Activated naive CD4-positive, alpha-beta T cell treated with anti-CD3 and anti-CD28 coated beads for 36 hours (primary cell): Measurements from ENCODE around the gene ATG9A. TPM values are rescaled to one million over a fixed set of nuclear protein-coding genes. Genes with fewer than 3 reads are reported as not detected.

ENCODE experiments used
- CTCF ChIA-PET: fragments of 350-600 bp; sonication (Branson Sonifier 250); formaldehyde crosslinking; loops from one replicate; lab custom pipeline; 2021; ENCODE audit warnings: antibody characterized with exemption; lab: Charles Lee
- DNase-seq: peaks from one replicate; pipeline ENCODE4 v3.0.0-alpha.2; 2020
- H3K27ac Mint-ChIP-seq: one replicate; pipeline ENCODE4 v1.8.0; 2021; ENCODE audit warnings: mild to moderate bottlenecking, mixed read lengths
- H3K27me3 Mint-ChIP-seq: one replicate; pipeline ENCODE4 v1.8.0; 2021; ENCODE audit warnings: low read depth, mixed read lengths
- H3K36me3 Mint-ChIP-seq: one replicate; pipeline ENCODE4 v1.8.0; 2021; ENCODE audit warnings: low read depth, mixed read lengths
- H3K4me1 Mint-ChIP-seq: one replicate; pipeline ENCODE4 v1.8.0; 2021; ENCODE audit warnings: low read depth, mixed read lengths
- H3K4me3 Mint-ChIP-seq: one replicate; pipeline ENCODE4 v1.8.0; 2021; ENCODE audit warnings: mild to moderate bottlenecking, moderate library complexity, mixed read lengths
- H3K9me3 Mint-ChIP-seq: one replicate; pipeline ENCODE4 v1.8.0; 2021; ENCODE audit warnings: mixed read lengths
- intact Hi-C: fragments of 100-400 bp; cut with micrococcal nuclease; formaldehyde crosslinking; loops from one replicate; pipeline ENCODE4 v1.15.1; 2023
- total RNA-seq, 2 experiments: library from RNA; stranded (reverse); gene quantifications; one replicate each; pipeline ENCODE4 v1.2.3, GENCODE V29; 2021

Gene ATG9A
- total RNA-seq, 2 experiments from 2014 or later = 26.0 to 27.7 TPM

- DNase-seq = no peak
- CTCF ChIA-PET = interaction anchor here (0.7 to 6.1 kb wide), 7 partner anchors 14 to 76 kb away, joined by 3 to 76 read pairs (median 3); partner anchors contain the start of gene DNAJB2
- peak overlapping the region; percentile 95 for H3K27ac Mint-ChIP-seq
- H3K4me3 Mint-ChIP-seq = peak overlapping the region; percentile 70
- H3K9me3 Mint-ChIP-seq = no peaks in the 10 kb centered on the region
- H3K4me1 Mint-ChIP-seq = peaks cover 72% of the 10 kb centered on the region
- intact Hi-C loops = loop anchor here (2.0 to 10.0 kb wide), 4 partner anchors 355 to 967 kb away; partner anchors contain the start of genes CTDSP1 and WNT10A
- H3K36me3 Mint-ChIP-seq = peaks cover 45% of the 10 kb centered on the region
- H3K27me3 Mint-ChIP-seq = no peaks in the 10 kb centered on the region
Observed at GRCh38 chr2:219251656-219252055, 22.2 kb upstream of the ATG9A start.

- H3K4me1 Mint-ChIP-seq = peaks cover 71% of the 10 kb centered on the region
- peak overlapping the region; percentile 39 for H3K4me3 Mint-ChIP-seq
- no peak for DNase-seq
- CTCF ChIA-PET = interaction anchor here (0.8 to 3.4 kb wide), 7 partner anchors 27 to 91 kb away, joined by 3 to 25 read pairs (median 6); partner anchors contain the start of genes CNPPD1 and DNAJB2
- no peaks in the 10 kb centered on the region for H3K27me3 Mint-ChIP-seq
- H3K27ac Mint-ChIP-seq = peak overlapping the region; percentile 99
- intact Hi-C loops = loop anchor here (5.0 to 10.0 kb wide), 3 partner anchors 368 to 965 kb away; partner anchors contain the start of genes CTDSP1 and WNT10A
- no peaks in the 10 kb centered on the region for H3K9me3 Mint-ChIP-seq
- H3K36me3 Mint-ChIP-seq = peaks cover 45% of the 10 kb centered on the region
Observed at GRCh38 chr2:219250049-219250781, 20.8 kb upstream of the ATG9A start.

GRCh38 chr2:219249203-219249980 lies 20.0 kb upstream of the ATG9A start:
- peaks cover 45% of the 10 kb centered on the region for H3K36me3 Mint-ChIP-seq
- H3K27ac Mint-ChIP-seq = peak overlapping the region; percentile 99
- peak; percentile 66 for DNase-seq
- H3K4me1 Mint-ChIP-seq = peaks cover 72% of the 10 kb centered on the region
- H3K4me3 Mint-ChIP-seq = peak overlapping the region; percentile 39
- no peaks in the 10 kb centered on the region for H3K27me3 Mint-ChIP-seq
- intact Hi-C loops = loop anchor here (5.0 kb wide), 2 partner anchors 293 to 577 kb away; partner anchors contain the start of genes CHPF, RNF25, STK36 and TMEM198
- CTCF ChIA-PET = interaction anchor here (0.8 to 3.4 kb wide), 10 partner anchors 20 to 90 kb away, joined by 3 to 25 read pairs (median 6); partner anchors contain the start of genes ANKZF1, ATG9A, CNPPD1 and DNAJB2
- H3K9me3 Mint-ChIP-seq = no peaks in the 10 kb centered on the region

DNA sequence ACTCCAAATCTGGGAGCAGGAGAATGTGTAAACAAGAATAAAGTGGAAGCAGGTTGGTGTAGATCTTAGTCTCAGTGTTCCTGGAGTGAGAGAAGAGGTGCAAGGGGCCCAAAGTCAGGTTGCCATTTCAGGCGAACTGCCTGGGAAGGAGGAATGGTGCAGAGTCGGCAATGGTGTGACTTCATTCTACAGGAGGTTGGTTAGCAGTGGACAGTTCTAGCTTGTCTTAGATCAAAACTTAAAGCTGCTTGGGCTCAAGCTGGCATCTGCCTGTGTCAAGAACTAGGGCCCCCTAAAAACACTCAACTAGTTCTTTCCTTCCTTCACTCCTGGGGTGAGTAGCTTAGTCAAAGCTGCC lies 19.4 kb upstream of the ATG9A start:
- Mint-ChIP-seq H3K27me3 (no peaks in the 10 kb centered on the region), H3K4me3 (peak overlapping the region; percentile 39), H3K27ac (peak overlapping the region; percentile 99), H3K4me1 (peaks cover 75% of the 10 kb centered on the region), H3K36me3 (peaks cover 45% of the 10 kb centered on the region), H3K9me3 (no peaks in the 10 kb centered on the region)
- CTCF ChIA-PET = interaction anchor here (1.3 to 3.4 kb wide), 8 partner anchors 19 to 90 kb away, joined by 4 to 25 read pairs (median 6); partner anchors contain the start of genes ANKZF1, ATG9A, CNPPD1 and DNAJB2
- DNase-seq = no peak
- intact Hi-C loops = loop anchor here (5.0 kb wide), 2 partner anchors 293 to 577 kb away; partner anchors contain the start of genes CHPF, RNF25, STK36 and TMEM198

- Mint-ChIP-seq H3K4me1 (peaks cover 81% of the 10 kb centered on the region), H3K9me3 (no peaks in the 10 kb centered on the region), H3K27me3 (no peaks in the 10 kb centered on the region), H3K27ac (peak overlapping the region; percentile 99), H3K4me3 (peak overlapping the region; percentile 63), H3K36me3 (peaks cover 42% of the 10 kb centered on the region)
- peak; percentile 74 for DNase-seq
- CTCF ChIA-PET = interaction anchor here (0.8 to 3.4 kb wide), 7 partner anchors 19 to 51 kb away, joined by 4 to 25 read pairs (median 5); partner anchors contain the start of genes ABCB6, ANKZF1, ATG9A and DNAJB2
- intact Hi-C loops = loop anchor here (5.0 kb wide), 2 partner anchors 294 to 576 kb away; partner anchors contain the start of genes CHPF, RNF25, STK36 and TMEM198
Observed at GRCh38 chr2:219247678-219248642, 18.5 kb upstream of the ATG9A start.

GRCh38 chr2:219246559-219246958 lies 17.1 kb upstream of the ATG9A start:
- no peak for DNase-seq
- H3K27me3 Mint-ChIP-seq = no peaks in the 10 kb centered on the region
- intact Hi-C loops = loop anchor here (5.0 kb wide), 2 partner anchors 296 to 574 kb away; partner anchors contain the start of genes CHPF, RNF25, STK36 and TMEM198
- H3K36me3 Mint-ChIP-seq = peaks cover 36% of the 10 kb centered on the region
- CTCF ChIA-PET = interaction anchor here (0.8 to 2.7 kb wide), 5 partner anchors 8 to 75 kb away, joined by 3 to 17 read pairs (median 8); partner anchors contain the start of gene TUBA4A
- peak overlapping the region; percentile 99 for H3K27ac Mint-ChIP-seq
- H3K4me3 Mint-ChIP-seq = peak overlapping the region; percentile 63
- no peaks in the 10 kb centered on the region for H3K9me3 Mint-ChIP-seq
- H3K4me1 Mint-ChIP-seq = peaks cover 69% of the 10 kb centered on the region

GRCh38 chr2:219245899-219246230 lies 16.4 kb upstream of the ATG9A start:
- intact Hi-C loops = loop anchor here (1.0 to 5.0 kb wide), 6 partner anchors 7 to 574 kb away; partner anchors contain the start of genes ANKZF1, ATG9A, CHPF and DNAJB2
- Mint-ChIP-seq H3K9me3 (no peaks in the 10 kb centered on the region), H3K27ac (peak overlapping the region; percentile 99), H3K4me1 (peaks cover 62% of the 10 kb centered on the region), H3K4me3 (peak overlapping the region; percentile 98), H3K27me3 (no peaks in the 10 kb centered on the region), H3K36me3 (peaks cover 29% of the 10 kb centered on the region)
- CTCF ChIA-PET = interaction anchor here (0.8 to 2.7 kb wide), 8 partner anchors 9 to 74 kb away, joined by 3 to 17 read pairs (median 8); partner anchors contain the start of genes ANKZF1, ATG9A, CNPPD1 and TUBA4A
- peak; percentile 58 for DNase-seq

DNA sequence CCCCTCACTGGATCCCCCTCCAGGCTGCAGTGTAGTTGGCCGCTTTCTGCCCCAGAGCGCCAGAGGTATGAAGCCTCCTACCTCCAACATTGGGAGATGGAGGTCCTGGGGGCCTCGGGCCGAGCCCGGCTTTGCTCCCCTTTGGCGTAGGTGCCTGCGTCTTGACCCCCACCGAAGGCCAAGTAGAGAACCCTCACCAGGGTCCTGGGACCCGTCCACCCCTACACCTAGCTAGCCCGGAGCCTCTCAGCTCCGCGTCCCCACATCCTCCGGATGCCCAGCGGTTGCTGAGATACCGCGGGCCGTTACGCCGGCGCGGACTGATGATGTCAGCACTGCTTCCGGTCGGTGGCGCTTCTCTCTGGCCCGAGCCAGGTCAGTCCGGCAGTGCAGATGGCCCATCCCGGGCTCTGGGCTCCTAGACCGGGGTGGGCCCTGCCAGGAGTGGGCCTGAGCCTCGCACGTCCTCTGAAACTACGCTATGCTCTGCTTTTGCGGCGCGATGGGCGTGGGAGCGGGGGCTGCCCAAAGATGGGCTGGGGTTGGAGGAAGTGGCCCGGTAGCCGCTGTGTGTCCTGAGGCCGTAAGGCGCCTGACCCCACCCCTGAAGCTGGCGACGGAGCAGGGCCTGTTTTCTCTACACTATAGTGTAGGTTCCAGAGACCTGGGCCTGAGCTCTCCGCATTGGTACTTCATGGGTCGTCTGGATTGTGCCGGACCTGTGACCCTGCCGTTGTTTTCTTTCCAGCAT lies 15.9 kb upstream of the ATG9A start, which contains the start of the genes GLB1L and STK16:
Gene GLB1L, minus strand, starts transcription at position 297 of the 751 bp plus-strand sequence. CDS start 1,871 bp downstream, outside the sequence.
Gene STK16, plus strand, starts transcription at position 332 of the 751 bp plus-strand sequence. CDS start 521 bp downstream, outside the sequence.
- H3K36me3 Mint-ChIP-seq = peaks cover 24% of the 10 kb centered on the region
- H3K9me3 Mint-ChIP-seq = no peaks in the 10 kb centered on the region
- CTCF ChIA-PET = interaction anchor here (0.7 to 2.7 kb wide), 9 partner anchors 10 to 73 kb away, joined by 3 to 17 read pairs (median 8); partner anchors contain the start of genes ANKZF1, ATG9A, CNPPD1 and TUBA4A
- peak; percentile 92 for DNase-seq
- peaks cover 57% of the 10 kb centered on the region for H3K4me1 Mint-ChIP-seq
- peak within 1 kb of the TSS; percentile 99 for H3K27ac Mint-ChIP-seq
- peak within 1 kb of the TSS; percentile 98 for H3K4me3 Mint-ChIP-seq
- intact Hi-C loops = loop anchor here (1.0 to 5.0 kb wide), 6 partner anchors 8 to 573 kb away; partner anchors contain the start of genes ANKZF1, ATG9A, CHPF and DNAJB2
- H3K27me3 Mint-ChIP-seq = no peaks in the 10 kb centered on the region

DNA sequence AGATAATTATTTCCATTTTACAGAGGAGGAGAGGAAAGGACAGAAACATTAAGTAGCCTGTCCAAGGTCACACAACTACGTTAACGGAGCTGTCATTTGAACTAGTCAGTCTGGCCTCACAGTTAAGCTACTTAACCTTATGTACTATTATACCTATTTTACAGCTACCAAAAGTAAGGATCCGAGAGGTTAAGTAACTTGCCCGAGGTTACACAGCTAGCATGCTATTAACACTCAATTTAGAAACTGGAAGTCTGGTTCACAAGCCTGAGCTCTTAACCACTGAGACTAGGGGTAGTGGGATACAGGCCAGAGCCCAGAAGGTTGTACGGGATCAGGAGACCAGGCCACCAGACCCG lies 15.3 kb upstream of the ATG9A start:
- Mint-ChIP-seq H3K4me1 (peaks cover 51% of the 10 kb centered on the region), H3K36me3 (peaks cover 20% of the 10 kb centered on the region), H3K4me3 (peak overlapping the region; percentile 98), H3K27me3 (no peaks in the 10 kb centered on the region), H3K9me3 (no peaks in the 10 kb centered on the region), H3K27ac (peak overlapping the region; percentile 99)
- CTCF ChIA-PET = interaction anchor here (0.5 to 2.7 kb wide), 10 partner anchors 10 to 73 kb away, joined by 3 to 17 read pairs (median 7); partner anchors contain the start of genes ANKZF1, ATG9A, CNPPD1 and TUBA4A
- DNase-seq = no peak
- intact Hi-C loops = loop anchor here (1.0 to 5.0 kb wide), 6 partner anchors 9 to 572 kb away; partner anchors contain the start of genes ANKZF1, ATG9A, CHPF and DNAJB2

DNA sequence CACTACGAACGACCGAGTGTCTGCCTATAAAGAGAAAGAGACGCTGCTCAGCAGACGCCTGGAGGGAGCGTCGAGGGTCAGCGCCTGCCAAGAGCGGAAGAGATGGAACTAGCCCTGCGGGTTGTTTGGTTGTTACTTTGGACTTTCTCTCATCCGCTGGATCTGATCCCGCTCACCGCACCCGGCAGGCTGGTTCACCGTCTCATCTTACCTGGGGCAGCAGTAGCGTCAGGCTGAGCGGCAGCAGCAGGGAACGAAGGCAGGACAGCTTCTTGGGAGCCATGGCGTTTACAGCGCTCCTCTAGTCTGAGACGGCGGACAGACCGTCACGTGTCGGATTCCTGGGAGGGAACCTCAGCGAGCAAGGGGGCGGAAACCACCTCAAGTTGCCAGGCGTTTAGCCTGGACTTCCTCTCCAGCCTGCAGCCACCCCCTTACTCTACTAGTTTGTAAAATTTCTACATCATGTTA lies 13.9 kb upstream of the ATG9A start:
- Mint-ChIP-seq H3K4me3 (peak overlapping the region; percentile 68), H3K9me3 (no peaks in the 10 kb centered on the region), H3K27ac (no peak overlapping the region), H3K4me1 (peaks cover 37% of the 10 kb centered on the region), H3K36me3 (peaks cover 10% of the 10 kb centered on the region), H3K27me3 (no peaks in the 10 kb centered on the region)
- intact Hi-C loops = no loop called here
- no peak for DNase-seq
- CTCF ChIA-PET = no interaction called here
